ENCODE results near the gene TBPL1. TPM values are rescaled to one million over a fixed set of nuclear protein-coding genes. Genes with fewer than 3 reads are reported as not detected.

TBPL1 gene
- total and polyA plus RNA-seq, 9 of the 15 experiments (the other 6 are each of a cell fraction or from before 2014, with no cell fraction given), result 78.1 to 152 (median 107) TPM

GRCh38 chr6:134034478-134034877 is 81.5 kb downstream of the TBPL1 start (continued):
- no peak for TF ChIP-seq AFF1 (IDR thresholded peaks at IDR 0.05; ENCODE audit: low read depth in 1 of 2, partially characterized antibody in 2 of 2)
- no peak for TF ChIP-seq NELFE (IDR thresholded peaks at IDR 0.05; ENCODE audit: insufficient read depth, insufficient read length)
- TF ChIP-seq TBP (optimal IDR thresholded peaks at IDR 0.05; ENCODE audit: low read depth, low read length), result no peak
- peak; percentile 45; the same call in 1 of the 2 replicates for TF ChIP-seq MYC (IDR thresholded peaks at IDR 0.05; ENCODE audit: low read depth, low read length)
- TF ChIP-seq MYC (CRISPR knock-in tag; IDR thresholded peaks at IDR 0.05; ENCODE audit: borderline replicate concordance, low read depth), result no peak
- no peak for TF ChIP-seq NCOA4 (IDR thresholded peaks at IDR 0.05; ENCODE audit: partially characterized antibody)
- peak; percentile 45; the same call in 1 of the 2 replicates for TF ChIP-seq TAL1 (IDR thresholded peaks at IDR 0.05)
- peak; percentile 18; the same call in 1 of the 2 replicates for TF ChIP-seq NCOR1 (IDR thresholded peaks at IDR 0.05)
- no peak for TF ChIP-seq CBX3 (IDR thresholded peaks at IDR 0.05; ENCODE audit: borderline replicate concordance in 1 of 2, low read length in 2 of 2)
- TF ChIP-seq CEBPG (CRISPR knock-in tag; IDR thresholded peaks at IDR 0.05), result no peak
- no peak for TF ChIP-seq CEBPG (tag; conservative IDR thresholded peaks at IDR 0.05 in 1 of 2, IDR thresholded peaks at IDR 0.05 in 1 of 2)
- TF ChIP-seq HOMEZ (CRISPR knock-in tag; IDR thresholded peaks at IDR 0.05), result no peak
- no peak for TF ChIP-seq ZNF609 (CRISPR knock-in tag; IDR thresholded peaks at IDR 0.05; ENCODE audit: borderline replicate concordance)
- peak; percentile 64; the same call in 1 of the 2 replicates for TF ChIP-seq DPF2 (IDR thresholded peaks at IDR 0.05)
- no peak for TF ChIP-seq ZNF511 (CRISPR knock-in tag; IDR thresholded peaks at IDR 0.05)
- no peak for TF ChIP-seq CEBPB (tag; IDR thresholded peaks at IDR 0.05)
- no peak for TF ChIP-seq FOXJ3 (CRISPR knock-in tag; IDR thresholded peaks at IDR 0.05)
- TF ChIP-seq ZNF239 (CRISPR knock-in tag; IDR thresholded peaks at IDR 0.05), result no peak
- no peak for TF ChIP-seq FOXA1 (IDR thresholded peaks at IDR 0.05; ENCODE audit: borderline replicate concordance)

All from K562 (cell line).